K562 (cell line): ENCODE data around the gene BRAF. TPM values are rescaled to one million over a fixed set of nuclear protein-coding genes. Genes with fewer than 3 reads are reported as not detected.

Experiments used
- FOXJ2 ChIP-seq: fragments of 200-800 bp; sonication (Bioruptor generic); IDR thresholded peaks from 2 replicates; pipeline ENCODE4 v1.6.1; 2016; ENCODE audit warnings: missing genetic modification characterization, missing compliant biosample characterization
- KDM1A ChIP-seq, 2 experiments: fragments of 450-650 bp; IDR thresholded peaks; 2 replicates each; pipeline ENCODE4 v1.6.1; 2016; ENCODE audit warnings: mild to moderate bottlenecking in 2 of 2
- L3MBTL2 ChIP-seq: fragments of 450-650 bp; IDR thresholded peaks from 2 replicates; pipeline ENCODE4 v1.6.1; 2016; ENCODE audit warnings: mild to moderate bottlenecking, moderate library complexity
- TEAD2 ChIP-seq: fragments of 450-650 bp; IDR thresholded peaks from 2 replicates; pipeline ENCODE4 v1.6.1; 2016; ENCODE audit warnings: missing genetic modification characterization, control low read depth, missing compliant biosample characterization
- ZNF121 ChIP-seq: sonication (generic); formaldehyde crosslinking; conservative IDR thresholded peaks from 2 replicates; pipeline ENCODE4 v1.8.0; 2022; ENCODE audit warnings: missing genetic modification reagents
- ZNF124 ChIP-seq: sonication (generic); formaldehyde crosslinking; IDR thresholded peaks from 2 replicates; pipeline ENCODE4 v1.8.1; 2022; ENCODE audit warnings: missing genetic modification reagents
- ZNF133 ChIP-seq: fragments of 250-450 bp; sonication (Bioruptor Pico); IDR thresholded peaks from 2 replicates; pipeline ENCODE4 v1.4.0; 2020; ENCODE audit warnings: mild to moderate bottlenecking
- ZNF263 ChIP-seq: sonication (generic); formaldehyde crosslinking; IDR thresholded peaks from 2 replicates; pipeline ENCODE4 v1.8.0; 2022; ENCODE audit warnings: mild to moderate bottlenecking, missing genetic modification reagents, borderline replicate concordance
- ZNF3 ChIP-seq: fragments of 250-450 bp; sonication (Bioruptor Pico); IDR thresholded peaks from 2 replicates; pipeline ENCODE4 v1.5.0; 2021; ENCODE audit warnings: mild to moderate bottlenecking, moderate library complexity
- ZNF436 ChIP-seq: fragments of 250-450, 450-650 bp; sonication (Bioruptor Pico); formaldehyde crosslinking; IDR thresholded peaks from 2 replicates; pipeline ENCODE4 v1.7.0; 2020; ENCODE audit warnings: mild to moderate bottlenecking
- ZNF511 ChIP-seq: sonication (generic); formaldehyde crosslinking; IDR thresholded peaks from 2 replicates; pipeline ENCODE4 v1.8.0; 2022; ENCODE audit warnings: mild to moderate bottlenecking, missing genetic modification reagents
- polyA plus RNA-seq, 8 experiments: library from polyadenylated mRNA; depleted of rRNA in 4 of 8; stranded (reverse) in 5 of 8; unstranded in 3 of 8; fragments of >200 nt; fragmentation: Nextera tagmentation in 2 of 8; fragmentation: Illumina TruSeq in 1 of 8; extraction: Ambion mirVana in 2 of 8; extraction: Trizol in 1 of 8; gene quantifications; 2 replicates each; pipeline versions ENCODE4 v1.2.1 to v1.2.3, GENCODE V29; 2011 to 2014; ENCODE audit warnings: inconsistent platforms in 1 of 8, missing spikeins in 1 of 8
- total RNA-seq, 7 experiments: library from RNA; depleted of rRNA in 6 of 7; stranded (reverse); fragments of >200 nt in 6 of 7; fragmentation: Illumina TruSeq in 2 of 7; extraction: Trizol in 2 of 7; gene quantifications; 2 replicates each; pipeline versions ENCODE4 v1.2.1 to v1.2.3, GENCODE V29; 2011 to 2021; ENCODE audit warnings: low replicate concordance in 1 of 7
- TF ChIP-seq, protein P1 (sequence below): fragments of 450-650 bp; IDR thresholded peaks from 2 replicates; pipeline ENCODE4 v1.6.1; 2017; ENCODE audit warnings: antibody characterized with exemption
- TF ChIP-seq, protein P2 (sequence below): fragments of 150-350 bp; IDR thresholded peaks from 2 replicates; pipeline ENCODE4 v1.6.1; 2014; ENCODE audit warnings: low read depth, mild to moderate bottlenecking, low read length, borderline replicate concordance
- TF ChIP-seq, protein P3 (sequence below): fragments of 250-450 bp; sonication (Bioruptor Pico); IDR thresholded peaks from 2 replicates; pipeline ENCODE4 v1.5.0; 2022; ENCODE audit warnings: mild to moderate bottlenecking
- TF ChIP-seq, protein P4 (sequence below): sonication (generic); formaldehyde crosslinking; IDR thresholded peaks from 2 replicates; pipeline ENCODE4 v1.8.0; 2022; ENCODE audit warnings: mild to moderate bottlenecking, low read depth, missing genetic modification reagents
- TF ChIP-seq, protein P5 (sequence below): fragments of 450-650 bp; IDR thresholded peaks from 2 replicates; pipeline ENCODE4 v1.6.1; 2018; ENCODE audit warnings: mild to moderate bottlenecking, low read depth; ENCODE audit not compliant: partially characterized antibody

Gene BRAF
- total and polyA plus RNA-seq, 9 of the 15 experiments (the other 6 are each of a cell fraction or from before 2014, with no cell fraction given): 3.6 to 38.3 (median 21.9) TPM

- TF ChIP-seq, protein P1, sequence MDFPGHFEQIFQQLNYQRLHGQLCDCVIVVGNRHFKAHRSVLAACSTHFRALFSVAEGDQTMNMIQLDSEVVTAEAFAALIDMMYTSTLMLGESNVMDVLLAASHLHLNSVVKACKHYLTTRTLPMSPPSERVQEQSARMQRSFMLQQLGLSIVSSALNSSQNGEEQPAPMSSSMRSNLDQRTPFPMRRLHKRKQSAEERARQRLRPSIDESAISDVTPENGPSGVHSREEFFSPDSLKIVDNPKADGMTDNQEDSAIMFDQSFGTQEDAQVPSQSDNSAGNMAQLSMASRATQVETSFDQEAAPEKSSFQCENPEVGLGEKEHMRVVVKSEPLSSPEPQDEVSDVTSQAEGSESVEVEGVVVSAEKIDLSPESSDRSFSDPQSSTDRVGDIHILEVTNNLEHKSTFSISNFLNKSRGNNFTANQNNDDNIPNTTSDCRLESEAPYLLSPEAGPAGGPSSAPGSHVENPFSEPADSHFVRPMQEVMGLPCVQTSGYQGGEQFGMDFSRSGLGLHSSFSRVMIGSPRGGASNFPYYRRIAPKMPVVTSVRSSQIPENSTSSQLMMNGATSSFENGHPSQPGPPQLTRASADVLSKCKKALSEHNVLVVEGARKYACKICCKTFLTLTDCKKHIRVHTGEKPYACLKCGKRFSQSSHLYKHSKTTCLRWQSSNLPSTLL: no peak
- TF ChIP-seq L3MBTL2 (peak; percentile 24; the same call in 1 of the 2 replicates), ZNF3 (CRISPR knock-in tag) (no peak), ZNF124 (CRISPR knock-in tag) (no peak), KDM1A (IDR thresholded peaks at IDR 0.05) (no peak), ZNF263 (CRISPR knock-in tag) (no peak), ZNF133 (CRISPR knock-in tag) (no peak), ZNF121 (CRISPR knock-in tag) (no peak), ZNF436 (CRISPR knock-in tag) (no peak), ZNF511 (0 out of 2 replicates have a peak, but pooled peaks have one; percentile 13), TEAD2 (tag) (no peak), FOXJ2 (tag) (no peak)
- TF ChIP-seq, protein P2, sequence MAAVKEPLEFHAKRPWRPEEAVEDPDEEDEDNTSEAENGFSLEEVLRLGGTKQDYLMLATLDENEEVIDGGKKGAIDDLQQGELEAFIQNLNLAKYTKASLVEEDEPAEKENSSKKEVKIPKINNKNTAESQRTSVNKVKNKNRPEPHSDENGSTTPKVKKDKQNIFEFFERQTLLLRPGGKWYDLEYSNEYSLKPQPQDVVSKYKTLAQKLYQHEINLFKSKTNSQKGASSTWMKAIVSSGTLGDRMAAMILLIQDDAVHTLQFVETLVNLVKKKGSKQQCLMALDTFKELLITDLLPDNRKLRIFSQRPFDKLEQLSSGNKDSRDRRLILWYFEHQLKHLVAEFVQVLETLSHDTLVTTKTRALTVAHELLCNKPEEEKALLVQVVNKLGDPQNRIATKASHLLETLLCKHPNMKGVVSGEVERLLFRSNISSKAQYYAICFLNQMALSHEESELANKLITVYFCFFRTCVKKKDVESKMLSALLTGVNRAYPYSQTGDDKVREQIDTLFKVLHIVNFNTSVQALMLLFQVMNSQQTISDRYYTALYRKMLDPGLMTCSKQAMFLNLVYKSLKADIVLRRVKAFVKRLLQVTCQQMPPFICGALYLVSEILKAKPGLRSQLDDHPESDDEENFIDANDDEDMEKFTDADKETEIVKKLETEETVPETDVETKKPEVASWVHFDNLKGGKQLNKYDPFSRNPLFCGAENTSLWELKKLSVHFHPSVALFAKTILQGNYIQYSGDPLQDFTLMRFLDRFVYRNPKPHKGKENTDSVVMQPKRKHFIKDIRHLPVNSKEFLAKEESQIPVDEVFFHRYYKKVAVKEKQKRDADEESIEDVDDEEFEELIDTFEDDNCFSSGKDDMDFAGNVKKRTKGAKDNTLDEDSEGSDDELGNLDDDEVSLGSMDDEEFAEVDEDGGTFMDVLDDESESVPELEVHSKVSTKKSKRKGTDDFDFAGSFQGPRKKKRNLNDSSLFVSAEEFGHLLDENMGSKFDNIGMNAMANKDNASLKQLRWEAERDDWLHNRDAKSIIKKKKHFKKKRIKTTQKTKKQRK: no peak
- TF ChIP-seq, protein P3, sequence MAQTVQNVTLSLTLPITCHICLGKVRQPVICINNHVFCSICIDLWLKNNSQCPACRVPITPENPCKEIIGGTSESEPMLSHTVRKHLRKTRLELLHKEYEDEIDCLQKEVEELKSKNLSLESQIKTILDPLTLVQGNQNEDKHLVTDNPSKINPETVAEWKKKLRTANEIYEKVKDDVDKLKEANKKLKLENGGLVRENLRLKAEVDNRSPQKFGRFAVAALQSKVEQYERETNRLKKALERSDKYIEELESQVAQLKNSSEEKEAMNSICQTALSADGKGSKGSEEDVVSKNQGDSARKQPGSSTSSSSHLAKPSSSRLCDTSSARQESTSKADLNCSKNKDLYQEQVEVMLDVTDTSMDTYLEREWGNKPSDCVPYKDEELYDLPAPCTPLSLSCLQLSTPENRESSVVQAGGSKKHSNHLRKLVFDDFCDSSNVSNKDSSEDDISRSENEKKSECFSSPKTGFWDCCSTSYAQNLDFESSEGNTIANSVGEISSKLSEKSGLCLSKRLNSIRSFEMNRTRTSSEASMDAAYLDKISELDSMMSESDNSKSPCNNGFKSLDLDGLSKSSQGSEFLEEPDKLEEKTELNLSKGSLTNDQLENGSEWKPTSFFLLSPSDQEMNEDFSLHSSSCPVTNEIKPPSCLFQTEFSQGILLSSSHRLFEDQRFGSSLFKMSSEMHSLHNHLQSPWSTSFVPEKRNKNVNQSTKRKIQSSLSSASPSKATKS: no peak
- TF ChIP-seq, protein P4, sequence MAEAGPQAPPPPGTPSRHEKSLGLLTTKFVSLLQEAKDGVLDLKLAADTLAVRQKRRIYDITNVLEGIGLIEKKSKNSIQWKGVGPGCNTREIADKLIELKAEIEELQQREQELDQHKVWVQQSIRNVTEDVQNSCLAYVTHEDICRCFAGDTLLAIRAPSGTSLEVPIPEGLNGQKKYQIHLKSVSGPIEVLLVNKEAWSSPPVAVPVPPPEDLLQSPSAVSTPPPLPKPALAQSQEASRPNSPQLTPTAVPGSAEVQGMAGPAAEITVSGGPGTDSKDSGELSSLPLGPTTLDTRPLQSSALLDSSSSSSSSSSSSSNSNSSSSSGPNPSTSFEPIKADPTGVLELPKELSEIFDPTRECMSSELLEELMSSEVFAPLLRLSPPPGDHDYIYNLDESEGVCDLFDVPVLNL (CRISPR knock-in tag): no peak
- TF ChIP-seq, protein P5, sequence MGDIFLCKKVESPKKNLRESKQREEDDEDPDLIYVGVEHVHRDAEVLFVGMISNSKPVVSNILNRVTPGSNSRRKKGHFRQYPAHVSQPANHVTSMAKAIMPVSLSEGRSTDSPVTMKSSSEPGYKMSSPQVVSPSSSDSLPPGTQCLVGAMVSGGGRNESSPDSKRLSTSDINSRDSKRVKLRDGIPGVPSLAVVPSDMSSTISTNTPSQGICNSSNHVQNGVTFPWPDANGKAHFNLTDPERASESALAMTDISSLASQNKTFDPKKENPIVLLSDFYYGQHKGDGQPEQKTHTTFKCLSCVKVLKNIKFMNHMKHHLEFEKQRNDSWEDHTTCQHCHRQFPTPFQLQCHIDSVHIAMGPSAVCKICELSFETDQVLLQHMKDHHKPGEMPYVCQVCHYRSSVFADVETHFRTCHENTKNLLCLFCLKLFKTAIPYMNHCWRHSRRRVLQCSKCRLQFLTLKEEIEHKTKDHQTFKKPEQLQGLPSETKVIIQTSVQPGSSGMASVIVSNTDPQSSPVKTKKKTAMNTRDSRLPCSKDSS: no peak
Observed at GRCh38 chr7:140674899-140675701, 249.6 kb downstream of the BRAF start (continued).
